GM12878 (cell line): ENCODE results near the gene FAT1. TPM values are rescaled to one million over a fixed set of nuclear protein-coding genes. Genes with fewer than 3 reads are reported as not detected.

ENCODE experiments used
- ATAC-seq: fragments of 200-7000 bp; cut with Tn5 transposase; 3 replicates; pipeline ENCODE4 v1.9.1; 2020; ENCODE audit warnings: mild to moderate bottlenecking, moderate library complexity
- BruUV-seq: library from RNA; stranded (reverse); fragments of 400-500 nt; replicated peaks from 2 replicates; lab custom pipeline; 2021; lab: Mats Ljungman, UMichigan
- CTCF ChIA-PET: fragments of 300-600 bp; sonication (Branson Sonifier 250); formaldehyde crosslinking; extraction: SDS; loops from one replicate; lab custom pipeline; 2021; ENCODE audit warnings: inconsistent platforms; lab: Yijun Ruan, JAX
- POLR2A ChIA-PET: fragments of 350-600 bp; formaldehyde crosslinking; extraction: SDS; loops from one replicate; lab custom pipeline; 2021; ENCODE audit warnings: inconsistent platforms; lab: Charles Lee
- RAD21 ChIA-PET: fragments of 300-600 bp; sonication (Branson Sonifier 250); formaldehyde crosslinking; loops from one replicate; lab custom pipeline; 2023; ENCODE audit warnings: antibody characterized with exemption; ENCODE audit not compliant: unreplicated experiment; lab: Charles Lee
- SMC1A ChIA-PET: fragments of 300-600 bp; sonication (Branson Sonifier 250); formaldehyde crosslinking; loops from one replicate; lab custom pipeline; 2023; ENCODE audit not compliant: unreplicated experiment, uncharacterized antibody; lab: Charles Lee
- DNase-seq: peaks from one replicate; pipeline ENCODE4 v3.0.0-alpha.2; 2011; ENCODE audit warnings: low read depth, low spot score
- FAIRE-seq: peaks from 3 replicates; lab custom pipeline; 2011; peaks lifted over from hg19 to GRCh38; lab: Jason Lieb, UNC
- H2AFZ ChIP-seq: 2 replicates; pipeline ENCODE4 v1.6.0; 2011; ENCODE audit warnings: low read depth, low read length, control low read depth; ENCODE audit not compliant: control insufficient read depth
- H3K27ac ChIP-seq: 2 replicates; pipeline ENCODE4 v1.5.1; 2011; ENCODE audit warnings: control low read depth; ENCODE audit not compliant: control insufficient read depth, insufficient read depth
- H3K27me3 ChIP-seq, 2 experiments: replicated peaks in 1 of 2; 2 replicates each; pipeline versions ENCODE4 v1.6.0 to v1.6.1; 2011; ENCODE audit warnings: low read length in 1 of 2; ENCODE audit not compliant: control insufficient read depth in 2 of 2, insufficient read depth in 2 of 2
- H3K36me3 ChIP-seq, 2 experiments: 2 replicates each; pipeline ENCODE4 v1.5.1; 2011; ENCODE audit warnings: low read length in 1 of 2; ENCODE audit not compliant: control insufficient read depth in 2 of 2, insufficient read depth in 2 of 2
- H3K4me1 ChIP-seq: 2 replicates; pipeline ENCODE4 v1.6.1; 2011; ENCODE audit warnings: mild to moderate bottlenecking, low read length, moderate library complexity, mixed read lengths; ENCODE audit not compliant: control insufficient read depth, insufficient read depth
- H3K4me2 ChIP-seq: 2 replicates; pipeline ENCODE4 v1.6.0; 2011; ENCODE audit warnings: control low read depth; ENCODE audit not compliant: control insufficient read depth, insufficient read depth
- H3K4me3 ChIP-seq: fragments of 200-600 bp; sonication (generic); 2 replicates; pipeline ENCODE4 v1.5.1; 2016
- H3K79me2 ChIP-seq: 2 replicates; pipeline ENCODE4 v1.6.0; 2011; ENCODE audit warnings: low read length; ENCODE audit not compliant: control insufficient read depth, insufficient read depth
- H3K9ac ChIP-seq: 2 replicates; pipeline ENCODE4 v1.8.0; 2011; ENCODE audit warnings: low read length, control low read depth, mixed read lengths; ENCODE audit not compliant: control insufficient read depth, insufficient read depth
- H3K9me3 ChIP-seq: replicated peaks from 3 replicates; pipeline ENCODE4 v1.5.1; 2011; ENCODE audit warnings: mild to moderate bottlenecking, low read length; ENCODE audit not compliant: control insufficient read depth, insufficient read depth
- H4K20me1 ChIP-seq: 2 replicates; pipeline ENCODE4 v1.6.0; 2011; ENCODE audit not compliant: control insufficient read depth, insufficient read depth
- BCLAF1 ChIP-seq: fragments of 450-650 bp; IDR thresholded peaks from 2 replicates; pipeline ENCODE4 v1.6.1; 2017; ENCODE audit warnings: antibody characterized with exemption, mild to moderate bottlenecking, moderate library complexity
- CBX5 ChIP-seq: sonication (generic); IDR thresholded peaks from 2 replicates; pipeline ENCODE4 v1.6.1; 2016; ENCODE audit warnings: low read depth, moderate library complexity, mild to moderate bottlenecking, inconsistent platforms
- EGR1 ChIP-seq, 2 experiments: IDR thresholded peaks; 1 replicate in 1 of 2; 2 replicates in 1 of 2; pipeline ENCODE4 v1.6.1; 2011 to 2012; ENCODE audit warnings: low read depth in 2 of 2, low read length in 2 of 2, borderline replicate concordance in 1 of 2, mild to moderate bottlenecking in 1 of 2, moderate library complexity in 1 of 2
- MEF2A ChIP-seq: IDR thresholded peaks from 2 replicates; pipeline ENCODE4 v1.6.1; 2011; ENCODE audit warnings: low read depth, mild to moderate bottlenecking, low read length, moderate library complexity; ENCODE audit not compliant: insufficient read depth
- NR2C1 ChIP-seq: fragments of 450-650 bp; IDR thresholded peaks from 2 replicates; pipeline ENCODE4 v1.6.1; 2017; ENCODE audit warnings: antibody characterized with exemption, mild to moderate bottlenecking, moderate library complexity
- POLR2AphosphoS2 ChIP-seq: IDR thresholded peaks from 2 replicates; pipeline ENCODE4 v1.6.1; 2011; ENCODE audit warnings: low read depth, mild to moderate bottlenecking, low read length, improper control_type of control experiment, moderate library complexity
- TCF3 ChIP-seq: IDR thresholded peaks from 2 replicates; pipeline ENCODE4 v1.6.1; 2012; ENCODE audit warnings: low read depth, mild to moderate bottlenecking, low read length, borderline replicate concordance; ENCODE audit not compliant: insufficient read depth
- ZNF687 ChIP-seq: fragments of 450-650 bp; IDR thresholded peaks from 2 replicates; pipeline ENCODE4 v1.6.1; 2017; ENCODE audit warnings: mild to moderate bottlenecking, moderate library complexity
- WGBS: methylation state at CpG from one replicate; pipeline ENCODE4 v1.1.6; 2016; ENCODE audit warnings: low lambda C conversion rate; ENCODE audit not compliant: insufficient replicate concordance, insufficient coverage; ENCODE audit errors: missing lambda C conversion rate; 5-methylcytosine and 5-hydroxymethylcytosine counted together
- in situ Hi-C: fragments of 300-500 bp; cut with MboI; formaldehyde crosslinking; loops from 9 replicates; pipeline ENCODE4 v1.14.3; 2018; ENCODE audit warnings: mixed read lengths
- intact Hi-C: fragments of 100-400 bp; cut with micrococcal nuclease; formaldehyde crosslinking; loops from one replicate; pipeline ENCODE4 v1.14.2; 2022; ENCODE audit not compliant: unreplicated experiment
- polyA plus RNA-seq, 11 experiments: library from polyadenylated mRNA; depleted of rRNA in 4 of 11; unstranded in 6 of 11; stranded (reverse) in 5 of 11; fragments of >200 nt; fragmentation: Nextera tagmentation in 4 of 11; fragmentation: Illumina TruSeq in 1 of 11; extraction: Ambion mirVana in 4 of 11; extraction: Trizol in 1 of 11; gene quantifications; 1 replicate in 1 of 11; 2 replicates in 10 of 11; pipeline versions ENCODE4 v1.2.1 to v1.2.3, GENCODE V29; 2011 to 2016; ENCODE audit warnings: inconsistent platforms in 2 of 11, missing spikeins in 2 of 11, low read depth in 1 of 11
- total RNA-seq, 4 experiments: library from RNA; depleted of rRNA in 3 of 4; stranded (reverse); fragments of >200 nt in 3 of 4; fragmentation: Illumina TruSeq in 1 of 4; extraction: Trizol in 1 of 4; gene quantifications; 2 replicates each; pipeline versions ENCODE4 v1.2.1 to v1.2.3, GENCODE V29; 2013 to 2021

The FAT1 gene
- total and polyA plus RNA-seq, 10 of the 15 experiments (the other 5 are each of a cell fraction or from before 2014, with no cell fraction given): 0.04 to 11.8 (median 0.11) TPM; not detected in 1

GRCh38 chr4:186761393-186761792, 37.7 kb upstream of the FAT1 start:
- Histone ChIP-seq H4K20me1 (no peaks in the 10 kb centered on the region), H3K9ac (no peak overlapping the region), H3K27me3 (no peaks in the 10 kb centered on the region), H3K36me3 (no peaks in the 10 kb centered on the region), H2AFZ (no peak overlapping the region), H3K4me1 (no peaks in the 10 kb centered on the region), H3K4me3 (no peak overlapping the region), H3K79me2 (no peaks in the 10 kb centered on the region), H3K4me2 (no peak overlapping the region), H3K9me3 (no peaks in the 10 kb centered on the region), H3K27ac (no peak overlapping the region)
- RAD21 ChIA-PET: no interaction called here
- CTCF ChIA-PET: no interaction called here
- SMC1A ChIA-PET: no interaction called here
- FAIRE-seq (no peak), ATAC-seq (no peak), DNase-seq (no peak)
- intact Hi-C loops: no loop called here
- BruUV-seq: no TSS peak
- WGBS: 41% methylated on average over 3 of the region's 3 CpGs
- no peak for TF ChIP-seq BCLAF1
- TF ChIP-seq EGR1 (IDR thresholded peaks at IDR 0.05; ENCODE audit: borderline replicate concordance in 1 of 2, low read depth in 2 of 2, low read length in 2 of 2): no peak
- no peak for TF ChIP-seq NR2C1
- no peak for TF ChIP-seq POLR2AphosphoS2
- TF ChIP-seq ZNF687: no peak
- no peak for TF ChIP-seq MEF2A
- TF ChIP-seq CBX5: no peak
- no peak for TF ChIP-seq TCF3
- in situ Hi-C loops: no loop called here
- POLR2A ChIA-PET: no interaction called here
